Fibroblast of lung (primary cell): ENCODE measurements around the gene PSMA5. TPM values are rescaled to one million over a fixed set of nuclear protein-coding genes. Genes with fewer than 3 reads are reported as not detected.
"Not testable (repeated sequence)": the region's sequence is repeated elsewhere in the genome, so short reads cannot be mapped to it uniquely, and the experiment has no call there.

Experiments
- DNase-seq, 2 donors: peaks; one replicate each; pipeline versions ENCODE4 v3.0.0 to v3.0.0-alpha.2; 2010; ENCODE audit warnings: low read depth in 2 of 2
- H2AFZ ChIP-seq: 2 replicates; pipeline ENCODE4 v1.5.1; 2012; ENCODE audit warnings: low read length, control low read depth, inconsistent platforms
- H3K27ac ChIP-seq: 2 replicates; pipeline ENCODE4 v1.5.1; 2011; ENCODE audit warnings: low read length, control low read depth; ENCODE audit not compliant: insufficient read depth
- H3K27me3 ChIP-seq: 2 replicates; pipeline ENCODE4 v1.5.1; 2011; ENCODE audit warnings: mild to moderate bottlenecking, low read length; ENCODE audit not compliant: control insufficient read depth, insufficient read depth
- H3K36me3 ChIP-seq: 2 replicates; pipeline ENCODE4 v1.5.1; 2011; ENCODE audit warnings: low read length; ENCODE audit not compliant: control insufficient read depth, insufficient read depth
- H3K4me1 ChIP-seq: 2 replicates; pipeline ENCODE4 v1.5.1; 2011; ENCODE audit warnings: low read length; ENCODE audit not compliant: control insufficient read depth, insufficient read depth; ENCODE audit errors: extremely low read depth
- H3K4me2 ChIP-seq: 2 replicates; pipeline ENCODE4 v1.5.1; 2011; ENCODE audit warnings: low read length, control low read depth; ENCODE audit not compliant: insufficient read depth; ENCODE audit errors: extremely low read depth
- H3K4me3 ChIP-seq, 4 experiments: fragments of 200-600 bp in 1 of 4; sonication (generic) in 1 of 4; replicated peaks in 1 of 4; 2 replicates each; pipeline ENCODE4 v1.5.1; 2011 to 2016; ENCODE audit warnings: low read length in 4 of 4, low read depth in 3 of 4, mild to moderate bottlenecking in 3 of 4, control low read depth in 2 of 4, inconsistent platforms in 1 of 4, mixed read lengths in 1 of 4; ENCODE audit not compliant: insufficient read depth in 1 of 4; ENCODE audit errors: control extremely low read depth in 1 of 4
- H3K79me2 ChIP-seq: 2 replicates; pipeline ENCODE4 v1.5.1; 2012; ENCODE audit warnings: mild to moderate bottlenecking, low read length, inconsistent platforms; ENCODE audit not compliant: control insufficient read depth, insufficient read depth
- H3K9ac ChIP-seq: 2 replicates; pipeline ENCODE4 v1.5.1; 2011; ENCODE audit warnings: mild to moderate bottlenecking, low read length, control low read depth; ENCODE audit not compliant: insufficient read depth
- H3K9me3 ChIP-seq: 2 replicates; pipeline ENCODE4 v1.5.1; 2012; ENCODE audit warnings: low read depth, low read length; ENCODE audit not compliant: control insufficient read depth, insufficient read depth
- H4K20me1 ChIP-seq: 2 replicates; pipeline ENCODE4 v1.5.1; 2011; ENCODE audit warnings: low read length; ENCODE audit not compliant: control insufficient read depth, insufficient read depth; ENCODE audit errors: extremely low read depth
- CTCF ChIP-seq, 2 donors: IDR thresholded peaks in 1 of 2; conservative IDR thresholded peaks in 1 of 2; 1 replicate in 1 of 2; 2 replicates in 1 of 2; pipeline ENCODE4 v1.5.1; 2011 to 2012; ENCODE audit warnings: low read length in 2 of 2, control low read depth in 1 of 2, inconsistent platforms in 1 of 2, low read depth in 1 of 2, mild to moderate bottlenecking in 1 of 2
- EZH2 ChIP-seq: IDR thresholded peaks from 2 replicates; pipeline ENCODE4 v1.5.1; 2012; ENCODE audit warnings: low read length, control low read depth, mild to moderate bottlenecking; ENCODE audit errors: missing control alignments
- polyA plus RNA-seq, 2 donors: library from polyadenylated mRNA; depleted of rRNA in 1 of 2; stranded (reverse) in 1 of 2; unstranded in 1 of 2; fragments of >200 nt; gene quantifications; 2 replicates each; pipeline ENCODE4 v1.2.1, GENCODE V29; 2011 to 2012; ENCODE audit warnings: missing spikeins in 1 of 2
- total RNA-seq: library from RNA; depleted of rRNA; stranded (reverse); fragments of >200 nt; gene quantifications from 2 replicates; pipeline ENCODE4 v1.2.1, GENCODE V29; 2014

PSMA5 gene
- total and polyA plus RNA-seq, 2 donors (not counting 1 experiment from before 2014, with no cell fraction given) = 41.0 to 145 TPM

GRCh38 chr1:109377698-109378097 lies 48.5 kb downstream of the PSMA5 start:
- Histone ChIP-seq H3K27ac (no peak overlapping the region), H3K9ac (no peak overlapping the region), H3K79me2 (no peaks in the 10 kb centered on the region), H3K4me3 (no peak overlapping the region), H3K36me3 (no peaks in the 10 kb centered on the region), H4K20me1 (no peaks in the 10 kb centered on the region), H3K4me2 (no peak overlapping the region), H3K4me1 (no peaks in the 10 kb centered on the region), H3K27me3 (no peaks in the 10 kb centered on the region), H2AFZ (no peak overlapping the region), H3K9me3 (no peaks in the 10 kb centered on the region)
- DNase-seq = no peak
- TF ChIP-seq CTCF (conservative IDR thresholded peaks at IDR 0.05 in 1 of 2, IDR thresholded peaks at IDR 0.05 in 1 of 2; ENCODE audit: low read depth in 1 of 2, low read length in 2 of 2) (no peak), EZH2 (no peak)

- H3K4me3 ChIP-seq, H2AFZ ChIP-seq, H3K9me3 ChIP-seq, H3K79me2 ChIP-seq, H3K27me3 ChIP-seq, H3K36me3 ChIP-seq, H3K9ac ChIP-seq, H4K20me1 ChIP-seq, DNase-seq, H3K4me2 ChIP-seq, H3K27ac ChIP-seq: not testable (repeated sequence)
- peaks cover 16% of the 10 kb centered on the region for H3K4me1 ChIP-seq
These were observed 52.6 kb downstream of the PSMA5 start for GRCh38 chr1:109373696-109374095.

- Histone ChIP-seq H3K36me3 (no peaks in the 10 kb centered on the region), H3K4me1 (peaks cover 16% of the 10 kb centered on the region), H3K79me2 (no peaks in the 10 kb centered on the region), H3K27me3 (no peaks in the 10 kb centered on the region), H3K9me3 (no peaks in the 10 kb centered on the region), H3K4me2 (no peak overlapping the region), H3K27ac (no peak overlapping the region), H3K9ac (no peak overlapping the region), H4K20me1 (no peaks in the 10 kb centered on the region), H2AFZ (no peak overlapping the region), H3K4me3 (no peak overlapping the region)
- no peak for TF ChIP-seq CTCF (conservative IDR thresholded peaks at IDR 0.05 in 1 of 2, IDR thresholded peaks at IDR 0.05 in 1 of 2; ENCODE audit: low read depth in 1 of 2, low read length in 2 of 2)
- TF ChIP-seq EZH2 = no peak
- no peak for DNase-seq
These were observed 53.1 kb downstream of the PSMA5 start for GRCh38 chr1:109373126-109373525.
